HepG2 (cell line): ENCODE results near the gene COQ10B. TPM values are rescaled to one million over a fixed set of nuclear protein-coding genes. Genes with fewer than 3 reads are reported as not detected.

ENCODE experiments used
- ADNP ChIP-seq: sonication (generic); formaldehyde crosslinking; IDR thresholded peaks from 2 replicates; pipeline ENCODE4 v1.4.0; 2020; ENCODE audit warnings: missing genetic modification reagents
- CREM ChIP-seq, 2 experiments: sonication (generic) in 1 of 2; formaldehyde crosslinking in 1 of 2; IDR thresholded peaks; 2 replicates each; pipeline versions ENCODE4 v1.4.0 to v1.6.1; 2016 to 2020; ENCODE audit warnings: antibody characterized with exemption in 1 of 2, mild to moderate bottlenecking in 1 of 2, missing genetic modification reagents in 1 of 2
- FOXO1 ChIP-seq: sonication (generic); formaldehyde crosslinking; IDR thresholded peaks from 2 replicates; pipeline ENCODE4 v1.4.0; 2020; ENCODE audit warnings: missing genetic modification reagents
- KAT8 ChIP-seq: IDR thresholded peaks from 2 replicates; pipeline ENCODE4 v1.6.1; 2016; ENCODE audit warnings: missing genetic modification reagents, missing compliant biosample characterization
- KDM1A ChIP-seq: IDR thresholded peaks from 2 replicates; pipeline ENCODE4 v1.6.1; 2016; ENCODE audit warnings: missing compliant biosample characterization
- KDM4B ChIP-seq: sonication (generic); formaldehyde crosslinking; IDR thresholded peaks from 2 replicates; pipeline ENCODE4 v1.4.0; 2020; ENCODE audit warnings: missing genetic modification reagents
- MED1 ChIP-seq: sonication (generic); formaldehyde crosslinking; IDR thresholded peaks from 2 replicates; pipeline ENCODE4 v1.4.0; 2020; ENCODE audit warnings: missing genetic modification reagents
- MIXL1 ChIP-seq: IDR thresholded peaks from 2 replicates; pipeline ENCODE4 v1.6.1; 2016
- POGZ ChIP-seq: sonication (generic); formaldehyde crosslinking; IDR thresholded peaks from 2 replicates; pipeline ENCODE4 v1.4.0; 2020; ENCODE audit warnings: mild to moderate bottlenecking, missing genetic modification reagents
- ZNF20 ChIP-seq: sonication (generic); formaldehyde crosslinking; IDR thresholded peaks from 2 replicates; pipeline ENCODE4 v1.4.0; 2020; ENCODE audit warnings: mild to moderate bottlenecking, moderate library complexity, missing genetic modification reagents
- ZNF670 ChIP-seq: sonication (generic); formaldehyde crosslinking; IDR thresholded peaks from 2 replicates; pipeline ENCODE4 v1.8.0; 2022; ENCODE audit warnings: mild to moderate bottlenecking, missing genetic modification reagents, borderline replicate concordance
- ZNF839 ChIP-seq: sonication (generic); formaldehyde crosslinking; IDR thresholded peaks from 2 replicates; pipeline ENCODE4 v1.4.0; 2020; ENCODE audit warnings: missing genetic modification reagents, mild to moderate bottlenecking, borderline replicate concordance
- polyA plus RNA-seq, 8 experiments: library from polyadenylated mRNA; depleted of rRNA in 3 of 8; stranded (reverse) in 7 of 8; unstranded in 1 of 8; fragments of >200 nt; fragmentation: Illumina TruSeq in 4 of 8; extraction: Trizol in 4 of 8; gene quantifications; 2 replicates each; pipeline versions ENCODE4 v1.2.1 to v1.2.3, GENCODE V29; 2011 to 2016; ENCODE audit warnings: low read depth in 4 of 8, missing spikeins in 1 of 8, mixed read lengths in 1 of 8; ENCODE audit not compliant: insufficient read depth in 1 of 8
- total RNA-seq, 5 experiments: library from RNA; depleted of rRNA; stranded (reverse); fragments of >200 nt; fragmentation: Illumina TruSeq; extraction: Trizol; gene quantifications; 2 replicates each; pipeline ENCODE4 v1.2.3, GENCODE V29; 2016; ENCODE audit warnings: low read depth in 1 of 5
- TF ChIP-seq, protein P1 (sequence below): fragments of 450-650 bp; IDR thresholded peaks from 2 replicates; pipeline ENCODE4 v1.6.1; 2017; ENCODE audit warnings: mild to moderate bottlenecking
- TF ChIP-seq, protein P2 (sequence below): fragments of 450-650 bp; IDR thresholded peaks from 2 replicates; pipeline ENCODE4 v1.6.1; 2016
- TF ChIP-seq, protein P3 (sequence below): sonication (generic); formaldehyde crosslinking; conservative IDR thresholded peaks from 2 replicates; pipeline ENCODE4 v1.4.0; 2020; ENCODE audit warnings: mild to moderate bottlenecking, missing genetic modification reagents, moderate library complexity
- TF ChIP-seq, protein P4 (sequence below): sonication (generic); IDR thresholded peaks from 2 replicates; pipeline ENCODE4 v1.6.1; 2016; ENCODE audit warnings: low read depth, borderline replicate concordance
- TF ChIP-seq, protein P5 (sequence below): sonication (generic); formaldehyde crosslinking; IDR thresholded peaks from 2 replicates; pipeline ENCODE4 v1.4.0; 2020; ENCODE audit warnings: missing genetic modification reagents, mild to moderate bottlenecking, borderline replicate concordance

COQ10B gene
- total and polyA plus RNA-seq, 2 of the 13 experiments (the other 11 are each of a cell fraction or from before 2014, with no cell fraction given) = 4.6 to 34.9 TPM

DNA sequence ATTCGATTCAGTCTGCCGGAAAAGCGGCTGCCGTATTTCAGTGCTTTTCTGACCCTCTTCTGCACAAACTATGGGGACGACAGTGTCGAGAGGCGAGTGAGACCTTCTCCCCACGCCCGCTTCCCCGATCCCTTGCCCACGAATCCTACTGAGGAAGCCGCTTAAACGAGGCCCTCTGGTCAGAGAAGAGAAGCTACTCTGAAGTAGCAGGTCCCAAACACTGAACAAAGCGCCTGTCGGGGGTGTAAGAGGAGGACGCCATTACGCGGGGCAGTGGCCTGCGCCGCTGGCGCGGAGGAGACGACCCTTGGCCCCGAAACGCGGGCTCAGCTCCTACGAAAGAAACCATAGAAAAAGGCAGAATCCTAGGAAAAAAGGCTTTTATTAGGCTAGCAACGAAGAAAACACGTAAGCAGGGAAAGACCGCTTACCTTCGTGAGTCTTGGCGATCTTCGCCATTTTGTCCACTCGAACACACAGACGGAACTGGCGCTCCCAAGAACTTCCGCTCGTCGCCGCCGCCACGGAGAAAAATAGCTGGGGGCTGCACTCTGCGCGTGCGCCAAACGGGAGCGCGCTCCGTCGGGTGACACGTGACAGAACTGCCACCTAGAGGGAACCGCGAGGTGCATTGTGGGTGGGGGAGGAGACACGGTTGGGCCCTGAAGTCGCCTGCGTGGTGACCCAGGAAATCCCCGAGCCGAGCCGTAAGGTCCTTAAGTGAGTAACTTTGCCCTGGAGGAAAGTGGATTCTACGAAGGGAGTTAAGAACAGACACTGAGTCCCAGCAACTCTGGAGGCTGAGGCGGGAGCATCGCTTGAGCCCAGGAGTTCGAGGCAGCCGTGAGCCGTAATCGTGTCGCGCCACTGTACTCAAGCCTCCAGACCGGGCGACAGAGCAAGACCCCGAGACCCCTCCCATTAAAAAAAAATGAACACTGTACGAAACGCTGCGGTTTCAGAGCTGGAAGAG lies 18.5 kb upstream of the COQ10B start, which contains the start of gene SF3B1 (continued):
- TF ChIP-seq, protein P1, sequence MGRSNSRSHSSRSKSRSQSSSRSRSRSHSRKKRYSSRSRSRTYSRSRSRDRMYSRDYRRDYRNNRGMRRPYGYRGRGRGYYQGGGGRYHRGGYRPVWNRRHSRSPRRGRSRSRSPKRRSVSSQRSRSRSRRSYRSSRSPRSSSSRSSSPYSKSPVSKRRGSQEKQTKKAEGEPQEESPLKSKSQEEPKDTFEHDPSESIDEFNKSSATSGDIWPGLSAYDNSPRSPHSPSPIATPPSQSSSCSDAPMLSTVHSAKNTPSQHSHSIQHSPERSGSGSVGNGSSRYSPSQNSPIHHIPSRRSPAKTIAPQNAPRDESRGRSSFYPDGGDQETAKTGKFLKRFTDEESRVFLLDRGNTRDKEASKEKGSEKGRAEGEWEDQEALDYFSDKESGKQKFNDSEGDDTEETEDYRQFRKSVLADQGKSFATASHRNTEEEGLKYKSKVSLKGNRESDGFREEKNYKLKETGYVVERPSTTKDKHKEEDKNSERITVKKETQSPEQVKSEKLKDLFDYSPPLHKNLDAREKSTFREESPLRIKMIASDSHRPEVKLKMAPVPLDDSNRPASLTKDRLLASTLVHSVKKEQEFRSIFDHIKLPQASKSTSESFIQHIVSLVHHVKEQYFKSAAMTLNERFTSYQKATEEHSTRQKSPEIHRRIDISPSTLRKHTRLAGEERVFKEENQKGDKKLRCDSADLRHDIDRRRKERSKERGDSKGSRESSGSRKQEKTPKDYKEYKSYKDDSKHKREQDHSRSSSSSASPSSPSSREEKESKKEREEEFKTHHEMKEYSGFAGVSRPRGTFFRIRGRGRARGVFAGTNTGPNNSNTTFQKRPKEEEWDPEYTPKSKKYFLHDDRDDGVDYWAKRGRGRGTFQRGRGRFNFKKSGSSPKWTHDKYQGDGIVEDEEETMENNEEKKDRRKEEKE = no peak
- TF ChIP-seq, protein P2, sequence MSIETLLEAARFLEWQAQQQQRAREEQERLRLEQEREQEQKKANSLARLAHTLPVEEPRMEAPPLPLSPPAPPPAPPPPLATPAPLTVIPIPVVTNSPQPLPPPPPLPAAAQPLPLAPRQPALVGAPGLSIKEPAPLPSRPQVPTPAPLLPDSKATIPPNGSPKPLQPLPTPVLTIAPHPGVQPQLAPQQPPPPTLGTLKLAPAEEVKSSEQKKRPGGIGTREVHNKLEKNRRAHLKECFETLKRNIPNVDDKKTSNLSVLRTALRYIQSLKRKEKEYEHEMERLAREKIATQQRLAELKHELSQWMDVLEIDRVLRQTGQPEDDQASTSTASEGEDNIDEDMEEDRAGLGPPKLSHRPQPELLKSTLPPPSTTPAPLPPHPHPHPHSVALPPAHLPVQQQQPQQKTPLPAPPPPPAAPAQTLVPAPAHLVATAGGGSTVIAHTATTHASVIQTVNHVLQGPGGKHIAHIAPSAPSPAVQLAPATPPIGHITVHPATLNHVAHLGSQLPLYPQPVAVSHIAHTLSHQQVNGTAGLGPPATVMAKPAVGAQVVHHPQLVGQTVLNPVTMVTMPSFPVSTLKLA = peak; percentile 88
- TF ChIP-seq KDM4B (CRISPR knock-in tag) (0 out of 2 replicates have a peak, but pooled peaks have one; percentile 60), POGZ (CRISPR knock-in tag) (peak; percentile 93), CREM (IDR thresholded peaks at IDR 0.05) (peak; percentile 85), CREM (CRISPR knock-in tag; IDR thresholded peaks at IDR 0.05) (no peak), ZNF20 (CRISPR knock-in tag) (no peak), ZNF839 (no peak), ADNP (CRISPR knock-in tag) (no peak), MED1 (peak; percentile 78), KDM1A (CRISPR knock-in tag) (no peak), MIXL1 (peak; percentile 69; the same call in 1 of the 2 replicates), ZNF670 (CRISPR knock-in tag) (peak; percentile 2; the same call in 1 of the 2 replicates), KAT8 (CRISPR knock-in tag) (peak; percentile 96), FOXO1 (no peak)
- TF ChIP-seq, protein P3, sequence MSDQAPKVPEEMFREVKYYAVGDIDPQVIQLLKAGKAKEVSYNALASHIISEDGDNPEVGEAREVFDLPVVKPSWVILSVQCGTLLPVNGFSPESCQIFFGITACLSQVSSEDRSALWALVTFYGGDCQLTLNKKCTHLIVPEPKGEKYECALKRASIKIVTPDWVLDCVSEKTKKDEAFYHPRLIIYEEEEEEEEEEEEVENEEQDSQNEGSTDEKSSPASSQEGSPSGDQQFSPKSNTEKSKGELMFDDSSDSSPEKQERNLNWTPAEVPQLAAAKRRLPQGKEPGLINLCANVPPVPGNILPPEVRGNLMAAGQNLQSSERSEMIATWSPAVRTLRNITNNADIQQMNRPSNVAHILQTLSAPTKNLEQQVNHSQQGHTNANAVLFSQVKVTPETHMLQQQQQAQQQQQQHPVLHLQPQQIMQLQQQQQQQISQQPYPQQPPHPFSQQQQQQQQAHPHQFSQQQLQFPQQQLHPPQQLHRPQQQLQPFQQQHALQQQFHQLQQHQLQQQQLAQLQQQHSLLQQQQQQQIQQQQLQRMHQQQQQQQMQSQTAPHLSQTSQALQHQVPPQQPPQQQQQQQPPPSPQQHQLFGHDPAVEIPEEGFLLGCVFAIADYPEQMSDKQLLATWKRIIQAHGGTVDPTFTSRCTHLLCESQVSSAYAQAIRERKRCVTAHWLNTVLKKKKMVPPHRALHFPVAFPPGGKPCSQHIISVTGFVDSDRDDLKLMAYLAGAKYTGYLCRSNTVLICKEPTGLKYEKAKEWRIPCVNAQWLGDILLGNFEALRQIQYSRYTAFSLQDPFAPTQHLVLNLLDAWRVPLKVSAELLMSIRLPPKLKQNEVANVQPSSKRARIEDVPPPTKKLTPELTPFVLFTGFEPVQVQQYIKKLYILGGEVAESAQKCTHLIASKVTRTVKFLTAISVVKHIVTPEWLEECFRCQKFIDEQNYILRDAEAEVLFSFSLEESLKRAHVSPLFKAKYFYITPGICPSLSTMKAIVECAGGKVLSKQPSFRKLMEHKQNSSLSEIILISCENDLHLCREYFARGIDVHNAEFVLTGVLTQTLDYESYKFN (CRISPR knock-in tag) = peak; percentile 71
- TF ChIP-seq, protein P4, sequence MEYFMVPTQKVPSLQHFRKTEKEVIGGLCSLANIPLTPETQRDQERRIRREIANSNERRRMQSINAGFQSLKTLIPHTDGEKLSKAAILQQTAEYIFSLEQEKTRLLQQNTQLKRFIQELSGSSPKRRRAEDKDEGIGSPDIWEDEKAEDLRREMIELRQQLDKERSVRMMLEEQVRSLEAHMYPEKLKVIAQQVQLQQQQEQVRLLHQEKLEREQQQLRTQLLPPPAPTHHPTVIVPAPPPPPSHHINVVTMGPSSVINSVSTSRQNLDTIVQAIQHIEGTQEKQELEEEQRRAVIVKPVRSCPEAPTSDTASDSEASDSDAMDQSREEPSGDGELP = no peak; the same call in 1 of the 2 replicates
- TF ChIP-seq, protein P5, sequence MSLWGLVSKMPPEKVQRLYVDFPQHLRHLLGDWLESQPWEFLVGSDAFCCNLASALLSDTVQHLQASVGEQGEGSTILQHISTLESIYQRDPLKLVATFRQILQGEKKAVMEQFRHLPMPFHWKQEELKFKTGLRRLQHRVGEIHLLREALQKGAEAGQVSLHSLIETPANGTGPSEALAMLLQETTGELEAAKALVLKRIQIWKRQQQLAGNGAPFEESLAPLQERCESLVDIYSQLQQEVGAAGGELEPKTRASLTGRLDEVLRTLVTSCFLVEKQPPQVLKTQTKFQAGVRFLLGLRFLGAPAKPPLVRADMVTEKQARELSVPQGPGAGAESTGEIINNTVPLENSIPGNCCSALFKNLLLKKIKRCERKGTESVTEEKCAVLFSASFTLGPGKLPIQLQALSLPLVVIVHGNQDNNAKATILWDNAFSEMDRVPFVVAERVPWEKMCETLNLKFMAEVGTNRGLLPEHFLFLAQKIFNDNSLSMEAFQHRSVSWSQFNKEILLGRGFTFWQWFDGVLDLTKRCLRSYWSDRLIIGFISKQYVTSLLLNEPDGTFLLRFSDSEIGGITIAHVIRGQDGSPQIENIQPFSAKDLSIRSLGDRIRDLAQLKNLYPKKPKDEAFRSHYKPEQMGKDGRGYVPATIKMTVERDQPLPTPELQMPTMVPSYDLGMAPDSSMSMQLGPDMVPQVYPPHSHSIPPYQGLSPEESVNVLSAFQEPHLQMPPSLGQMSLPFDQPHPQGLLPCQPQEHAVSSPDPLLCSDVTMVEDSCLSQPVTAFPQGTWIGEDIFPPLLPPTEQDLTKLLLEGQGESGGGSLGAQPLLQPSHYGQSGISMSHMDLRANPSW (CRISPR knock-in tag) = no peak
